ENCODE data around the gene ZC3H12A. TPM values are rescaled to one million over a fixed set of nuclear protein-coding genes. Genes with fewer than 3 reads are reported as not detected.
A peak's percentile ranks its signal among the peaks of the same experiment; 100 is the strongest.

Gene ZC3H12A
- total RNA-seq, 1 experiment from 2014 or later = 51.4 TPM

DNA sequence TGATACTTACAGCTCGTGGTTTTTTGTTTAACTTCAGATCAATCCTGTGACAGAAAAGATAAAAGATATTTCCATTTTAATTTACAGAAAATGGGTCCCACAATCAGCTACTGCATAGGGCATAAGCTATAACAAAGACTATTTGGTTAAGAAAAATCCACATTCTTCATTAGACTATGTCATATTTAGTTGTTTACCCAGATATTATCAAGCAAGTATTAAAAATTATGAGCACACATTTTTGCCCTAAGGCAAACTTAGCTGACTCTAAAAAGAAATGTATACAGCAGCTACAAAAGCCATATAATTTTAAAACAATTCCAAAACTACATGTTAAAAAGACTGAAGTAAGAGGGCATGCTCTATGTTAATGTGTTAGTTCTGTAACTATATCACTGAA lies 21.5 kb downstream of the ZC3H12A start:
- ChIA-PET CTCF (interaction anchor here (0.6 to 13.0 kb wide), 6 partner anchors 9 to 979 kb away, joined by 3 to 234 read pairs (median 5); partner anchors contain the start of gene SNIP1), POLR2A (interaction anchor here (1.1 to 3.4 kb wide), 8 partner anchors 8 to 100 kb away, joined by 4 to 16 read pairs (median 6); partner anchors contain the start of genes GNL2, MEAF6 and ZC3H12A)
- no peaks in the 10 kb centered on the region for H3K9me3 Mint-ChIP-seq (ENCODE audit: unreplicated experiment)
- peaks cover 74% of the 10 kb centered on the region for H3K36me3 Mint-ChIP-seq (ENCODE audit: insufficient read depth, unreplicated experiment)
- TF ChIP-seq, protein P1, sequence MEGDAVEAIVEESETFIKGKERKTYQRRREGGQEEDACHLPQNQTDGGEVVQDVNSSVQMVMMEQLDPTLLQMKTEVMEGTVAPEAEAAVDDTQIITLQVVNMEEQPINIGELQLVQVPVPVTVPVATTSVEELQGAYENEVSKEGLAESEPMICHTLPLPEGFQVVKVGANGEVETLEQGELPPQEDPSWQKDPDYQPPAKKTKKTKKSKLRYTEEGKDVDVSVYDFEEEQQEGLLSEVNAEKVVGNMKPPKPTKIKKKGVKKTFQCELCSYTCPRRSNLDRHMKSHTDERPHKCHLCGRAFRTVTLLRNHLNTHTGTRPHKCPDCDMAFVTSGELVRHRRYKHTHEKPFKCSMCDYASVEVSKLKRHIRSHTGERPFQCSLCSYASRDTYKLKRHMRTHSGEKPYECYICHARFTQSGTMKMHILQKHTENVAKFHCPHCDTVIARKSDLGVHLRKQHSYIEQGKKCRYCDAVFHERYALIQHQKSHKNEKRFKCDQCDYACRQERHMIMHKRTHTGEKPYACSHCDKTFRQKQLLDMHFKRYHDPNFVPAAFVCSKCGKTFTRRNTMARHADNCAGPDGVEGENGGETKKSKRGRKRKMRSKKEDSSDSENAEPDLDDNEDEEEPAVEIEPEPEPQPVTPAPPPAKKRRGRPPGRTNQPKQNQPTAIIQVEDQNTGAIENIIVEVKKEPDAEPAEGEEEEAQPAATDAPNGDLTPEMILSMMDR (IDR thresholded peaks at IDR 0.05; ENCODE audit: unreplicated experiment) = no peak
- intact Hi-C loops (cut with micrococcal nuclease) = no loop called here
- H3K27ac Mint-ChIP-seq (ENCODE audit: low read depth, unreplicated experiment) = no peak overlapping the region
- H3K4me1 Mint-ChIP-seq (ENCODE audit: insufficient read depth, unreplicated experiment) = peaks cover 7% of the 10 kb centered on the region
- no peaks in the 10 kb centered on the region for H3K27me3 Mint-ChIP-seq (ENCODE audit: insufficient read depth, unreplicated experiment)
- no TSS peak for BruUV-seq (replicated peaks)
- H3K4me3 Mint-ChIP-seq (ENCODE audit: unreplicated experiment) = no peak overlapping the region
- DNase-seq (ENCODE audit: unreplicated experiment) = no peak

DNA sequence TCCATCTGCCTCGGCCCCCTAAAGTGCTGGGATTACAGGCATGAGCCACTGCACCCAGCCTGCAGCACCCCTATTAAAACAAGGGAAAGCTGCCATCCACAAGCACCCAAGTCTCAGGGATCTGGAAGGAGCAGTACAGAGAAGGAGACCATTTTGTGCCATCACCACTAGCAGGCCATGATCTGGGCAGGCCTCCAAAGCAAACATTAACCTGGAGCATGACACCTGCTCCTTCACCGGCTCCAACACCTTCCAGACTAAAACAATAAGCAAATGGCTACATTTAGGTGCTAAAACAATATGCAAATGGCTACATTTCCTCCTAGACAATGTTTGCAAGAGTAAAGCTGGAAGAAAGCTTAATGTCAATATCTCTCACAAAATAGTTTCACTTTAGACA lies 23.5 kb downstream of the ZC3H12A start:
- ChIA-PET POLR2A (interaction anchor here (0.9 to 3.4 kb wide), 5 partner anchors 11 to 23 kb away, joined by 3 to 16 read pairs (median 9); partner anchors contain the start of genes MEAF6 and ZC3H12A), CTCF (interaction anchor here (0.6 to 4.1 kb wide), 11 partner anchors 9 to 106 kb away, joined by 3 to 50 read pairs (median 3); partner anchors contain the start of gene MEAF6)
- Mint-ChIP-seq H3K27ac (ENCODE audit: low read depth, unreplicated experiment) (no peak overlapping the region), H3K36me3 (ENCODE audit: insufficient read depth, unreplicated experiment) (peaks cover 78% of the 10 kb centered on the region), H3K4me3 (ENCODE audit: unreplicated experiment) (no peak overlapping the region), H3K4me1 (ENCODE audit: insufficient read depth, unreplicated experiment) (peaks cover 7% of the 10 kb centered on the region), H3K27me3 (ENCODE audit: insufficient read depth, unreplicated experiment) (no peaks in the 10 kb centered on the region), H3K9me3 (ENCODE audit: unreplicated experiment) (no peaks in the 10 kb centered on the region)
- TF ChIP-seq, protein P1 (IDR thresholded peaks at IDR 0.05; ENCODE audit: unreplicated experiment) = no peak
- peak; percentile 67 for DNase-seq (ENCODE audit: unreplicated experiment)
- intact Hi-C loops (cut with micrococcal nuclease) = no loop called here
- BruUV-seq (replicated peaks) = no TSS peak

DNA sequence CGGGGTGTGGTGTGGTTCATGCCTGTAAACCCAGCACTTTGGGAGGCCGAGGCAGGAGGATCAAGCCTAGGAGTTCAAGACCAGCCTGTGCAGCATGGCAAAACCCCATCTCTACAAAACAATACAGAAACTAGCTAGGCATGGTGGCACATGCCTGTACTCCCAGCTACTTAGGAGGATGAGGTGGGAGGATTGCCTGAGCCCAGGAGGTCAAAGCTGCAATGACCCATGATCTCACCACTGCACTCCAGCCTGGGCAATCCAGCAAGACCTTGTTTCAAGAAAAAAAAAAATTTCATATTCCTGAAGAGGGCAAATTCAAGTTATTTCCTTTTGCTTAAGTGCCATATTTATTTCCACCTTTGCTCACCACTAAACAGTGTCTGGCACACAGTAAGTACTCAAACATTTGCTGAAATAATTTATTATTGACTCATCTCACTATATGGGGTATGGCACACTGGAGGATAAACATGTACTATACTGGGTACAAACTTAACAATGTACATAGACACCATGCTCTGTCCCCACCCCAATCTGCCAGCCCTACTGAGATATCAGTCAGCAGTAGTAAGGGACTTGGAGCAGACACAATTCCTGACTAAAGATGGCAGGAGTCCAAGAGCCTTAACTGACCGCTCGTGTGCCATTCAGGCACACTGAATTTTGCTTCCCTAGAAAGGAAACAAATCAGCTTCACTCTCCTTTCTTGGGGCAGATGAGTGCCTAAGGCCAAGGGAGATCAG lies 24.7 kb downstream of the ZC3H12A start:
- Mint-ChIP-seq H3K27me3 (ENCODE audit: insufficient read depth, unreplicated experiment) (no peaks in the 10 kb centered on the region), H3K4me3 (ENCODE audit: unreplicated experiment) (no peak overlapping the region), H3K4me1 (ENCODE audit: insufficient read depth, unreplicated experiment) (peaks cover 7% of the 10 kb centered on the region), H3K9me3 (ENCODE audit: unreplicated experiment) (no peaks in the 10 kb centered on the region), H3K27ac (ENCODE audit: low read depth, unreplicated experiment) (peak overlapping the region; percentile 59), H3K36me3 (ENCODE audit: insufficient read depth, unreplicated experiment) (peaks cover 78% of the 10 kb centered on the region)
- intact Hi-C loops (cut with micrococcal nuclease) = no loop called here
- peak; percentile 70 for DNase-seq (ENCODE audit: unreplicated experiment)
- TF ChIP-seq, protein P1 (IDR thresholded peaks at IDR 0.05; ENCODE audit: unreplicated experiment) = no peak
- ChIA-PET POLR2A (interaction anchor here (0.8 to 3.2 kb wide), 7 partner anchors 10 to 24 kb away, joined by 3 to 14 read pairs (median 5); partner anchors contain the start of gene ZC3H12A), CTCF (interaction anchor here (0.6 to 4.1 kb wide), 16 partner anchors 10 to 611 kb away, joined by 3 to 50 read pairs (median 4); partner anchors contain the start of gene MEAF6)
- no TSS peak for BruUV-seq (replicated peaks)

DNA sequence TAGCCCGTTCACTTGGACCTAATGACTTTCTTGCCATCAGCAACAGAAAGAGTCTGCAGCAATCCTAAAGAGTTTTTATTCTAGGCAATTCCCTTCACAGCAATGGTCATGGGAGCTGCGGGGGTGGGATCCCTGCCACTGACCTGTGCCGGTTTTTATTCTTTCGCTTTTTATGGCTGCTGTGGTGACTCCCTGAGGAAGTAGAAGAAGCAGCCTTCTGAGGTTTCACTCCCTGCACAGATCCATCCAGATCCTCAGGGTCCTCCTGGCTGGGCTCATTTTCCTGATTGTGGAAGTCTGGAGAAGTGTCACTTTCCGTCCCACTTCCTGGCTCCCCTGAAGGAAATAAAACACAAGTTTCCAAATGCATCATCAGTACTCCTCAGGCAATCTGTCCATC lies 27.3 kb downstream of the ZC3H12A start:
- Mint-ChIP-seq H3K4me3 (ENCODE audit: unreplicated experiment) (no peak overlapping the region), H3K36me3 (ENCODE audit: insufficient read depth, unreplicated experiment) (peaks cover 76% of the 10 kb centered on the region)
- intact Hi-C loops (cut with micrococcal nuclease) = no loop called here

More for the DNA sequence above, 27.3 kb downstream of the ZC3H12A start:
- no peaks in the 10 kb centered on the region for H3K9me3 Mint-ChIP-seq (ENCODE audit: unreplicated experiment)
- BruUV-seq (replicated peaks) = no TSS peak
- ChIA-PET POLR2A (interaction anchor here (0.7 to 1.0 kb wide), 2 partner anchors 13 to 25 kb away, joined by 3 read pairs; partner anchors contain the start of gene MEAF6), CTCF (interaction anchor here (0.6 to 2.7 kb wide), 4 partner anchors 11 to 180 kb away, joined by 3 to 12 read pairs (median 4); partner anchors contain the start of gene MEAF6)
- H3K27me3 Mint-ChIP-seq (ENCODE audit: insufficient read depth, unreplicated experiment) = no peaks in the 10 kb centered on the region
- H3K27ac Mint-ChIP-seq (ENCODE audit: low read depth, unreplicated experiment) = no peak overlapping the region
- H3K4me1 Mint-ChIP-seq (ENCODE audit: insufficient read depth, unreplicated experiment) = peaks cover 7% of the 10 kb centered on the region
- TF ChIP-seq, protein P1 (IDR thresholded peaks at IDR 0.05; ENCODE audit: unreplicated experiment) = no peak
- no peak for DNase-seq (ENCODE audit: unreplicated experiment)
